Adipocyte (in vitro differentiated cells): ENCODE data around the gene ASTN2.

Experiments used
- DNase-seq: peaks from one replicate; pipeline ENCODE4 v3.0.0-alpha.2; 2015; ENCODE audit warnings: low read depth
- H3K27me3 ChIP-seq: replicated peaks from 2 replicates; pipeline ENCODE4 v1.7.0; 2013; ENCODE audit warnings: mild to moderate bottlenecking, low read length, moderate library complexity; ENCODE audit not compliant: control insufficient read depth, insufficient read depth
- H3K36me3 ChIP-seq: 2 replicates; pipeline ENCODE4 v1.7.0; 2013; ENCODE audit warnings: low read length, mild to moderate bottlenecking, moderate library complexity; ENCODE audit not compliant: control insufficient read depth, insufficient read depth, severe bottlenecking
- H3K4me1 ChIP-seq: 2 replicates; pipeline ENCODE4 v1.7.0; 2013; ENCODE audit warnings: mild to moderate bottlenecking, low read length, moderate library complexity; ENCODE audit not compliant: control insufficient read depth, insufficient read depth
- H3K4me3 ChIP-seq: 2 replicates; pipeline ENCODE4 v1.7.0; 2013; ENCODE audit warnings: mild to moderate bottlenecking, low read length, moderate library complexity
- H3K9ac ChIP-seq: 2 replicates; pipeline ENCODE4 v1.7.0; 2013; ENCODE audit warnings: mild to moderate bottlenecking, low read length, moderate library complexity
- H3K9me3 ChIP-seq: 2 replicates; pipeline ENCODE4 v1.7.0; 2013; ENCODE audit warnings: mild to moderate bottlenecking, low read length, moderate library complexity; ENCODE audit not compliant: control insufficient read depth

Gene ASTN2

GRCh38 chr9:117030254-117030768 is 384.5 kb downstream of the ASTN2 start:
- Histone ChIP-seq H3K9me3 (no peaks in the 10 kb centered on the region), H3K4me3 (no peak overlapping the region), H3K27me3 (peaks cover 6% of the 10 kb centered on the region), H3K4me1 (no peaks in the 10 kb centered on the region), H3K36me3 (no peaks in the 10 kb centered on the region), H3K9ac (no peak overlapping the region)
- no peak for DNase-seq

GRCh38 chr9:117029341-117029740 is 385.5 kb downstream of the ASTN2 start:
- Histone ChIP-seq H3K36me3 (no peaks in the 10 kb centered on the region), H3K4me1 (no peaks in the 10 kb centered on the region), H3K27me3 (peaks cover 6% of the 10 kb centered on the region), H3K9ac (no peak overlapping the region), H3K4me3 (no peak overlapping the region), H3K9me3 (no peaks in the 10 kb centered on the region)
- DNase-seq = no peak

DNA sequence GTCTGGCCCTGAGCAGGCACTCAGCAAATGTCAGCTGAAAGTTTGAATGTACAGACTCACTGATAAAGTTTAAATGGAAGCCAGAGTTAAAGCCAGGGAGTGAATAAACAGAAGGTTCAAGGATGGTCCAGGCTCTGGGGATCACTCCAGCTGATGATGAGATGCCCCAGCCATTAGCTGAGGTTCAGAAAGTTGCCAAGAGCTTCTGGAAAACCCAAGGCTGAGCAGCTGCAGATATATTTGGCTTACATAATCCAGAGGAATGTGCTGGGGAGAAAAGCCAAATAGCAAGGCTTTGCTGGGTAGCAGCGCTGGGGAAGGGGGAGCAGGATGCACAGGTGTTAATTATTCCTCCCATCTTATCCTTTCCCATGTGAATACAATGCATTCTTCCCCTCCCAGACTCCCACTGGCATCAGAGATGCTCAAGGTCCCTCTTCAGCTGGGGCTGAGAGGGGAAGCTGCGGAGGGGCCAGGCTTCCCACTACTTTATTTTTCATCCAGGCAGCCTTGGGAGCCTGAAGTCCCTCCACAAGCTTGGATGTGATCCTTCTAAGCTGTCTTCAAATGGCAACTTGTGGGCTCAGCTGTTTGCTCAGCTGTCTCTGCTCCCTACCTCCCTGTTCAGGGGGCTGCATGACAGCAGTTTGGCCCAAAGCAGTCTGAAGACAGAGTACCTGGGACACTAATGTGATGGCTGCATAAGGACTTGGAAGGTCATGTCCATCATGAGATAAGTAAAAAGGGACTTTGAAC is 386.6 kb downstream of the ASTN2 start:
- no peak for DNase-seq
- no peaks in the 10 kb centered on the region for H3K4me1 ChIP-seq
- no peaks in the 10 kb centered on the region for H3K36me3 ChIP-seq

GRCh38 chr9:117021906-117022305 is 393.0 kb downstream of the ASTN2 start:
- Histone ChIP-seq H3K4me3 (no peak overlapping the region), H3K9me3 (no peaks in the 10 kb centered on the region), H3K27me3 (peaks cover 2% of the 10 kb centered on the region), H3K4me1 (no peaks in the 10 kb centered on the region), H3K36me3 (no peaks in the 10 kb centered on the region), H3K9ac (no peak overlapping the region)
- DNase-seq = no peak

More for the DNA sequence above, 386.6 kb downstream of the ASTN2 start:
- no peak overlapping the region for H3K4me3 ChIP-seq
- H3K27me3 ChIP-seq = peaks cover 3% of the 10 kb centered on the region
- H3K9ac ChIP-seq = no peak overlapping the region
- H3K9me3 ChIP-seq = no peaks in the 10 kb centered on the region

- no peak overlapping the region for H3K9ac ChIP-seq
- DNase-seq = no peak
- H3K9me3 ChIP-seq = peaks cover 4% of the 10 kb centered on the region
- H3K4me3 ChIP-seq = no peak overlapping the region
- no peaks in the 10 kb centered on the region for H3K4me1 ChIP-seq
- no peaks in the 10 kb centered on the region for H3K27me3 ChIP-seq
- H3K36me3 ChIP-seq = no peaks in the 10 kb centered on the region
Observed at GRCh38 chr9:117018966-117019617, 395.8 kb downstream of the ASTN2 start.

DNA sequence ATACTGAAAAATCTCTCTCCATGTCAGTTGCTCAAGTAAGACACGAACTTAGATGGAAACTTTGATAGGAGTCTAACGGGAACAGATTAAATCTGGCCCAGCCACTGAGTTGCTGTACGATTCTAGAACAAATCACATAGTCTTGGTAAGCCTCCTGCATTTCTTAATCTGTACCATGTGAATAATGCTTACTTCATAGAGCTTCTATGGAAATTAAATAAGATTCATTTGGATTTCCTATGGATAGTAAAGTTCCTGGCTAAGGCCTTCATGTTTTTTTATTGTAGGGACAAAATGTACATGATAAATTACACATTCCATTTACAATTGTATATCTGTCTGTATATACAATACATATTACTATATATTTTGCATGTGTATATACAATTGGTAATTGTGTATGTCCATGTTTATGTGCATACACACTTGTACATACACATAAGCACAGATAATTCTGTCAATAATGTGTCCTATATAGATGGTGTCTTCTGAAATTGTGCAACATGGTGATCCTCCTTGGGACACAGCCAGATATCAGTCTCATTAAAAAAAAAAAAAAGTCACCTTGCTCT is 397.4 kb downstream of the ASTN2 start:
- H3K4me3 ChIP-seq = no peak overlapping the region
- H3K9me3 ChIP-seq = peaks cover 4% of the 10 kb centered on the region
- DNase-seq = no peak
- no peaks in the 10 kb centered on the region for H3K27me3 ChIP-seq
- H3K9ac ChIP-seq = no peak overlapping the region
- no peaks in the 10 kb centered on the region for H3K4me1 ChIP-seq
- no peaks in the 10 kb centered on the region for H3K36me3 ChIP-seq

DNA sequence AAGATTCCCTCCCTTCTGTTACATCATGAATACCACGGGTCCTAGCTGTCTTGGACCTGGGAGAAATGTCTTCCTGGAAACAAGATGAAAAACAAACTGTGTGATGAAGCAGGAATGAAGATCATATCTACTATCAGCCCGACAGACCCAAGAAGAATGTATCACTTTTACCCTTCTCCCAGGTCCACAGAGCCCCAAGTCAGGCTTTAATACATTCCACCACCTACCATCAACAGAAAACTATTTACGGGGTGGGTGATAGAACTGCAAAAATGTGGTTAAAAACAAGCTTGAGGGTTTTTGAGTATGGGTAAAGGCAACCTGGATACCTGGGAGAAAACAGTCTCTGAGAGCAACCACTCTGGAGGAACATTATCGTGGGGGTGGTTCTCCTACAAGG is 400.8 kb downstream of the ASTN2 start:
- Histone ChIP-seq H3K9me3 (peaks cover 4% of the 10 kb centered on the region), H3K4me1 (no peaks in the 10 kb centered on the region), H3K9ac (no peak overlapping the region), H3K36me3 (no peaks in the 10 kb centered on the region), H3K27me3 (no peaks in the 10 kb centered on the region), H3K4me3 (no peak overlapping the region)
- no peak for DNase-seq

GRCh38 chr9:117013440-117013995 is 401.3 kb downstream of the ASTN2 start:
- H3K9me3 ChIP-seq = peaks cover 4% of the 10 kb centered on the region
- no peak overlapping the region for H3K4me3 ChIP-seq

GRCh38 chr9:117010061-117010460 is 404.8 kb downstream of the ASTN2 start:
- DNase-seq = no peak
- no peaks in the 10 kb centered on the region for H3K27me3 ChIP-seq
- H3K9ac ChIP-seq = no peak overlapping the region
- no peak overlapping the region for H3K4me3 ChIP-seq
- H3K4me1 ChIP-seq = no peaks in the 10 kb centered on the region
- H3K9me3 ChIP-seq = peaks cover 4% of the 10 kb centered on the region
- no peaks in the 10 kb centered on the region for H3K36me3 ChIP-seq

More at GRCh38 chr9:117013440-117013995, 401.3 kb downstream of the ASTN2 start:
- H3K4me1 ChIP-seq = no peaks in the 10 kb centered on the region
- DNase-seq = no peak
- no peaks in the 10 kb centered on the region for H3K36me3 ChIP-seq
- no peak overlapping the region for H3K9ac ChIP-seq
- H3K27me3 ChIP-seq = no peaks in the 10 kb centered on the region

DNA sequence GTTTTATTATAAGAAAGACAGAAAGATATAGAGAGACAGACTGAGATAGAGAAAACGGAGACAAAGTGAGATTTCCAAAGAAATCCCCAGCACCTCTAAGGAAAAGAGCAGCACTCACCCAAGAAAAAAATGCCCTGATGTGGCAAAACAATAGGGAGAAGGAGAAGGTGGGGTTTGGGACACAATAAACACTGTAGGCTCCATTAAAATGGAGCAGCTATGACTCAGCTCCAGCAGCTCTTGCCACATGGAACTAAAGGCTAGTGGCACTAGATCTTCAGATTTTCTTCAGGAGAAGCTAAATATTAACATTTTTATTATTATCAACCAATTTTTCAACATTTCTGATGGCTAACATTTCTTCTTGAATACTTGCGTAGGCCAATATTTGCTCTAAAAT is 406.0 kb downstream of the ASTN2 start:
- Histone ChIP-seq H3K9ac (no peak overlapping the region), H3K4me1 (no peaks in the 10 kb centered on the region), H3K36me3 (no peaks in the 10 kb centered on the region), H3K9me3 (no peaks in the 10 kb centered on the region), H3K27me3 (no peaks in the 10 kb centered on the region), H3K4me3 (no peak overlapping the region)
- no peak for DNase-seq

DNA sequence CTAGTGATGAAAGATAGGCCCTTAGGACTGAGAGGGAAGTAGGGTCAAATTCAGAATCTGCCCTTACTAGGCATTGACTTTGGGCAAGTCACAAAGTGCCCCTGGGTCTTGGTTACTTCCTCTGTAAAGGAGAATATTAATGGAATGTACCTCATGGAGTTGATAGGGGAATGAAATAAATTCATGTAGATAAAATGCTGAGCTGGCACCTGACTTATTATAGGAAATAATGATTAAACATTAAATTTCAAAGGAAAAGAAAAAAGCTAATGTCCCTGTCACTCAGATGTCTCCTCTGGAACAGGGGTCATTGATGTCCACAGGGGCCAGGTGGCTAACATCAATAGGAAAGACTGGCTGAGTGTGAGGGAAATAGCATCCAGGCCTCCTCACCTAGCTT is 406.4 kb downstream of the ASTN2 start:
- DNase-seq = no peak
- no peaks in the 10 kb centered on the region for H3K27me3 ChIP-seq
- H3K4me3 ChIP-seq = no peak overlapping the region
- no peaks in the 10 kb centered on the region for H3K9me3 ChIP-seq
- no peaks in the 10 kb centered on the region for H3K36me3 ChIP-seq
- H3K9ac ChIP-seq = no peak overlapping the region
- no peaks in the 10 kb centered on the region for H3K4me1 ChIP-seq
